ENCODE data around the gene PFDN6.

DNA sequence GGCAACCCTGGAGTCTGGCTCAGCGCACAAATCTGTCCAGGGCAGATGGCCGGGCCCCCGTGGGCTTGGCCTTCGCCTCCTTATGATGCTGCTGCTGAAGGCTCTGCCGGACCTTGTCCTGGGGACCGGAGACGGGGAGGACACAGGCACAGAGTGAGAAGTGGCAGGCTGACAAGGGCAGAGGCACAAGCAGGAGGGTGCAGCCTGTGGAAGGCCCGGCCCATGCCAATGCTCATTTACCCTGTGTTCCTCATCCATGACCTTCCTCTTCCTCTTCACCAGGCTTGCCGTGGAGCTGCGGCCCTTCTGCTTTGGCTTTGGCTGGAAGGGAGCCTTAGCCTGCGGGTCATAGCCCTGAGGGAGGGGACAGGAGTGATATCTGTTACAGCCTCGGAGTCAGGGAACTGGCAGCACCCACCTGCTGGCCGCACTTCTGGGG lies 10.1 kb upstream of the PFDN6 start:
- TF ChIP-seq, protein P1, sequence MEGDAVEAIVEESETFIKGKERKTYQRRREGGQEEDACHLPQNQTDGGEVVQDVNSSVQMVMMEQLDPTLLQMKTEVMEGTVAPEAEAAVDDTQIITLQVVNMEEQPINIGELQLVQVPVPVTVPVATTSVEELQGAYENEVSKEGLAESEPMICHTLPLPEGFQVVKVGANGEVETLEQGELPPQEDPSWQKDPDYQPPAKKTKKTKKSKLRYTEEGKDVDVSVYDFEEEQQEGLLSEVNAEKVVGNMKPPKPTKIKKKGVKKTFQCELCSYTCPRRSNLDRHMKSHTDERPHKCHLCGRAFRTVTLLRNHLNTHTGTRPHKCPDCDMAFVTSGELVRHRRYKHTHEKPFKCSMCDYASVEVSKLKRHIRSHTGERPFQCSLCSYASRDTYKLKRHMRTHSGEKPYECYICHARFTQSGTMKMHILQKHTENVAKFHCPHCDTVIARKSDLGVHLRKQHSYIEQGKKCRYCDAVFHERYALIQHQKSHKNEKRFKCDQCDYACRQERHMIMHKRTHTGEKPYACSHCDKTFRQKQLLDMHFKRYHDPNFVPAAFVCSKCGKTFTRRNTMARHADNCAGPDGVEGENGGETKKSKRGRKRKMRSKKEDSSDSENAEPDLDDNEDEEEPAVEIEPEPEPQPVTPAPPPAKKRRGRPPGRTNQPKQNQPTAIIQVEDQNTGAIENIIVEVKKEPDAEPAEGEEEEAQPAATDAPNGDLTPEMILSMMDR (conservative IDR thresholded peaks at IDR 0.05 in 1 of 2, IDR thresholded peaks at IDR 0.05 in 1 of 2; ENCODE audit: extremely low read depth in 1 of 2, insufficient read depth in 1 of 2, low read depth in 1 of 2, low read length in 2 of 2), result no peak
- no peak for TF ChIP-seq EZH2 (IDR thresholded peaks at IDR 0.05; ENCODE audit: borderline replicate concordance, low read length)
